Renal pelvis (tissue), 4 donors: Measurements from ENCODE around the gene ALKBH4. TPM values are rescaled to one million over a fixed set of nuclear protein-coding genes. Genes with fewer than 3 reads are reported as not detected.
A peak's percentile ranks its signal among the peaks of the same experiment; 100 is the strongest.
"Not testable (repeated sequence)": the region's sequence is repeated elsewhere in the genome, so short reads cannot be mapped to it uniquely, and the experiment has no call there.

Experiments
- DNase-seq: peaks from one replicate; pipeline ENCODE4 v3.0.0-alpha.2; 2013
- polyA plus RNA-seq, 3 donors: library from polyadenylated mRNA; unstranded; fragments of 120-200 nt; gene quantifications; one replicate each; pipeline ENCODE4 v1.2.1, GENCODE V29; 2013; ENCODE audit not compliant: insufficient read length in 3 of 3

ALKBH4 gene
- polyA plus RNA-seq, 3 donors = 13.4 to 16.3 (median 14.0) TPM

- not testable (repeated sequence) for DNase-seq
Measured at GRCh38 chr7:102481962-102482361, 17.3 kb upstream of the ALKBH4 start.

GRCh38 chr7:102479982-102480637, 15.4 kb upstream of the ALKBH4 start:
- DNase-seq = not testable (repeated sequence)

DNA sequence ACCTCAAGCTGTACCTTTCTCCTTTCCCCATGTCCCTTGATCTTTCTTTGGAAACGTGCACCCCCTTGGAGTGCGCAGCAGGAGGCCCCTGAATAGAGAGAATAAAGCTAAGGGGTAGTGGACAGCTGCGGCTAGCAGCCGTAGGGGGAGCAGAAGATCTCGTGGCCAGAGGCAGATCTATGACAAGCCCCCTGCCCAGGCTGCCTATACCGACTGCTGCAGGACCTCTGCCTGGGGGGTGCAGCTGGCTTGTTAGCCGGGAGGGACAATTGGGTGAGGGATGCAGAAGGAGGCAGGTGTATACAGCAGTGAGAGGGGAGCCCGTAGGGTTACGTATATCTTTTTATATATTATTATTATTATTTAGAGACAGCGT, 14.5 kb upstream of the ALKBH4 start:
- not testable (repeated sequence) for DNase-seq

GRCh38 chr7:102478314-102479208, 13.9 kb upstream of the ALKBH4 start, which contains the start of gene POLR2J:
Gene POLR2J, minus strand, starts transcription at chr7:102478922. Its CDS starts 62 bp downstream, at chr7:102478860.
- DNase-seq = peak; percentile 85

- not testable (repeated sequence) for DNase-seq
Measured at GRCh38 chr7:102474736-102475435, 10.2 kb upstream of the ALKBH4 start.

- DNase-seq = not testable (repeated sequence)
Measured at GRCh38 chr7:102474116-102474515, 9.5 kb upstream of the ALKBH4 start.

- no peak for DNase-seq
Measured at GRCh38 chr7:102473271-102473991, 8.8 kb upstream of the ALKBH4 start.

GRCh38 chr7:102472126-102473041, 7.7 kb upstream of the ALKBH4 start:
- no peak for DNase-seq

DNA sequence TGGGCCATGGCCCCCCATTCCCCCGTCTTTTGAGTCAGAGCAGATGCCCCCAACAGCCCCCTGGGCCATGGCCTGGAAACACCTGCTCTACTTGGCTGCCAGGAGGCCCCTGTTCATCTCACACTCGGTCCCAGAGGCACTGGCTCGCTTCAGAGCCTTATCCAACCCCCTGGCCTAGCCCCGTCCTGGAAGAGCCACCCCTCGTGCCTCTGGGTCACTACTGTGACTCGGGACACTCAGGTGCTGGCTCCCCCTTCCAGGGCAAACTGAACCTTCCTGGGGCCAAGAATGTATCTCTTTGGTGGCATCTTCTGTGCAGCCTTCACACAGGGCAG, 7.1 kb upstream of the ALKBH4 start:
- no peak for DNase-seq

- no peak for DNase-seq
Measured at GRCh38 chr7:102469972-102470825, 5.5 kb upstream of the ALKBH4 start.

DNA sequence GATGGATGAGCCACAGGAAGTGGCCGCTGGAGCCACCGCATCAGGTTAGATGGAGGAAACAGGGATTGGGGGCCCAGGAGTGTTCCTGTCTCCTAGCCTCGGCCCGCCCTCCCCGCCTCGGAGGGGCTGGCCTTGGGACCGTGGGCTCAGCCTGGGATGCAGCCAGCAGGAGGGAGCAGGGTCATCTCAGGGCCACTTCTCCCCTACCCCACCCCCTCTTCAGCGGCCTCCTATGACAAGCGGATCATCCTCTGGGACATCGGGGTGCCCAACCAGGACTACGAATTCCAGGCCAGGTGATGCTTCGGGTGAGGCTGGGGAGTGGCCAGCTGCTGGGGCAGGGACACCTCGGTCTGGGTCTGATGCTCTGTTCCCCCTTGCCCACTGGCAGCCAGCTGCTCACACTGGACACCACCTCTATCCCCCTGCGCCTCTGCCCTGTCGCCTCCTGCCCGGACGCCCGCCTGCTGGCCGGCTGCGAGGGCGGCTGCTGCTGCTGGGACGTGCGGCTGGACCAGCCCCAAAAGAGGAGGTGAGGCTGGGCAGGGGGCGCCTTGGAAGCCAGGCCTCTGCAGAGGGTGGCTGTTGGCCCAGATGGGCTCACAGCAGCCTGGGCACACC, 4.8 kb upstream of the ALKBH4 start:
- DNase-seq = no peak

GRCh38 chr7:102468478-102469350, 4.1 kb upstream of the ALKBH4 start:
- no peak for DNase-seq

DNA sequence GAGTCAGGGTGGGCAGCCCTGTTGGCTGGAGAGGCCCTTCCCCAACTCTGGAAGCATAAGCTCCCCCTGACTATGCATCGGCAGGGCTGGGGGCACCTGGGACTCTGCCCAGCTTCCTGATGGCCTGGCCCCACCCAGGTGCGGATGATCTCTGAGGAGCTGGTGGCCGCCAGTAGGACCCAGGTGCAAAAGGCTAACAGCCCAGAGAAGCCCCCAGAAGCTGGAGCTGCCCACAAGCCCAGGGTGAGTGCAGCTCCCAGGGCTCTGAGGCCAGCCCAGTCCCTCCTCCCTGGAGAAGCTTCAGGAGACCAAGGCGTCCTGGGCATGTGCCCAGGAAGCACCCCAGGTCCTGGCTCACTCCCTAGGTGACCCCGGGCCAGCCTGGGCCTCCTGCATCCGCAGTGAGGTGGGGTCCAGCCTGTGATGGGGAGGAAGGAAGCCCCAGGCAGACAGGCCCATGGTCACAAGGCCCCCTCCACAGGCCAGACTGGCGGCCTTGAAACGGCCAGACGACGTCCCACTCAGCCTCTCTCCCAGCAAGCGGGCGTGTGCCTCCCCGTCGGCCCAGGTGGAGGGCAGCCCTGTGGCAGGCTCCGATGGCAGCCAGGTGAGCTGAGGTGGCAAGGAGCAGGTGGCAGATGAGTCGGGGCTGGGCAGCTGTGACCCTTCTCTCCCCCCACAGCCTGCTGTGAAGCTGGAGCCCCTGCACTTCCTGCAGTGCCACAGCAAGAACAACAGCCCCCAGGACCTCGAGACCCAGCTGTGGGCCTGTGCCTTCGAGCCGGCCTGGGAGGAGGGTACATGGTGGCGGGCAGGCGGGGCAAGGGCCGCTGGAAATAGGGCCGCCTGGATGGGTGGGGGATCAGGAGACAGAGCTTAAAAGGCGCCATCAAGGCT, 3.2 kb upstream of the ALKBH4 start:
- DNase-seq = no peak

- no peak for DNase-seq
Measured at GRCh38 chr7:102466097-102466496, 1.4 kb upstream of the ALKBH4 start.

DNA sequence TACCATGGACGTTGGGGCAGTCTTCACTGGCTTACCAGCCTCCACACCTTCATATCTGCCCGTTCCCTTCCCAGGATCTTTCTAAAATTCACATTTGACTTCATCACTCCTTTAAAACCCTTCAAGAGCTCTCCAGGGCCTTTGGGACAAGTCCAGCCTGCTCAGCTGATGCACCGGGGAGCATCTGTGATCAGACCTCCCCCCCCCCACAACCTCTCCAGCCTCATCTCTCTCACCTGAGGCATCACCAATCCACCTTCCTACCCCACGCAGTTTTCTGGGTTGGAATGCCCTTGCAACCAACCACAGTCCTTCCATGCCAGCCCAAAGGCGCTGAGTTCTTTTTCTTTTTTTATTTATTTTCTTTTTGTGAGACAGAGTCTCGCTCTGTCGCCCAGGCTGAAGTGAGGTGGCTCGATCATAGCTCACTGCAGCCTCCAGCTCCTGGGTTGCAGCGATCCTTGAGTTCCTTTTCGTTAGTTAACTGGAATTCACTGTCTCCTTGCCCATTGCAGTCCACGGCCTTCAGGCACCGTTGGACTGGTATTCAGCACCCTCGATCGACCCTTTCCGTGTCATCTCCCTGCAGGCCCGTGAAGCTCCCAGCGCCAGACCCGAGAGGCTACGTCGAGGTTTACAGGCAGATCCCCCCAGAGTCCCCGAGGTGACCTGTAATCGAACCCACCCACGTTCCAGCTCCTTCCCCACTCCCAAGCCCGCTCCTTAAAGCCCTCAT, 654 bp downstream of the ALKBH4 start:
- no peak for DNase-seq

DNA sequence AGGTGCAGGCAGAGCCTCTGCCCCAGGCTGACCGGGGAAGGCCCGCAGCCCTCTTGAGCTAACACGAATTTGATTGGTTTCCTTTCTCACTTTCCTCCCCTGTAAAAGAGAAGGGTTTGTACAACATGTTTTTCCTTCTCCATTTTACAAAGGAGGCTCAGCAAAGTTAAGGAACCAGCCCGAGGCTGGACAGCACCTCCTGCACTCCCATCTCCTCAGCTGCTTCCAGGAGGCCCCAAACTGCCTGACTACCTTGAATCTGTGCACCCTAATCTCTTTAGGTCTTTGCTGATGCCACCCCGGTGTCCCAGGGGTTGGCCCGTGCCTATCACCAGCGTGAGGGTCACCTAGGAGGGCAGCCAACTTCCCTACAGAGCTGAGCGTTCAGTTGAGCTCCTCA, 4.2 kb downstream of the ALKBH4 start:
- no peak for DNase-seq
